ENCODE data around the gene GOLGA8J.
"Not testable (repeated sequence)": the region's sequence is repeated elsewhere in the genome, so short reads cannot be mapped to it uniquely, and the experiment has no call there.

GOLGA8J gene

GRCh38 chr15:30080816-30081215 is 1.9 kb upstream of the GOLGA8J start:
- not testable (repeated sequence) for DNase-seq

GRCh38 chr15:30097827-30098226 is 15.1 kb downstream of the GOLGA8J start:
- not testable (repeated sequence) for DNase-seq

- DNase-seq: not testable (repeated sequence)
These were observed 20.1 kb downstream of the GOLGA8J start for GRCh38 chr15:30102890-30103289.

GRCh38 chr15:30103941-30104507 is 21.3 kb downstream of the GOLGA8J start:
- DNase-seq: not testable (repeated sequence)

GRCh38 chr15:30110591-30110990 is 27.8 kb downstream of the GOLGA8J start:
- DNase-seq: not testable (repeated sequence)

- DNase-seq: not testable (repeated sequence)
These were observed 47.3 kb downstream of the GOLGA8J start for GRCh38 chr15:30130066-30130465.

- DNase-seq: not testable (repeated sequence)
These were observed 52.0 kb downstream of the GOLGA8J start, which contains the start of gene GOLGA8T for GRCh38 chr15:30134751-30135150. Gene GOLGA8T (plus strand): TSS chr15:30135051. CDS start chr15:30135149, 98 bp downstream.
